NCI-H524 (cell line): ENCODE data around the gene DNAI7.

Experiments
- DNase-seq, 2 experiments: peaks; one replicate each; lab custom pipeline; 2025; lab: John Stamatoyannopoulos, UW

DNAI7 gene

GRCh38 chr12:25184132-25184531, 10.8 kb downstream of the DNAI7 start:
- DNase-seq = no peak

- DNase-seq = no peak
Observed at GRCh38 chr12:25182765-25183164, 12.2 kb downstream of the DNAI7 start.

GRCh38 chr12:25162866-25163265, 32.1 kb downstream of the DNAI7 start:
- no peak for DNase-seq

- no peak for DNase-seq
Observed at GRCh38 chr12:25156061-25156460, 38.9 kb downstream of the DNAI7 start.

- peak in 1 of 2 experiments; percentile 10 for DNase-seq
Observed at GRCh38 chr12:25155022-25155576, 39.9 kb downstream of the DNAI7 start.

GRCh38 chr12:25152055-25152454, 42.9 kb downstream of the DNAI7 start:
- DNase-seq = no peak

GRCh38 chr12:25151476-25151875, 43.5 kb downstream of the DNAI7 start:
- DNase-seq = no peak

- DNase-seq = no peak
Observed at GRCh38 chr12:25146686-25147085, 48.3 kb downstream of the DNAI7 start.

GRCh38 chr12:25135531-25136154, 59.3 kb downstream of the DNAI7 start:
- no peak for DNase-seq

- DNase-seq = no peak
Observed at GRCh38 chr12:25131270-25131669, 63.7 kb downstream of the DNAI7 start.

GRCh38 chr12:25130741-25131188, 64.2 kb downstream of the DNAI7 start:
- DNase-seq = peak in 1 of 2 experiments; percentile 48

GRCh38 chr12:25126746-25127145, 68.2 kb downstream of the DNAI7 start:
- DNase-seq = no peak

GRCh38 chr12:25126101-25126500, 68.9 kb downstream of the DNAI7 start:
- DNase-seq = no peak

GRCh38 chr12:25124493-25124892, 70.5 kb downstream of the DNAI7 start:
- DNase-seq = no peak

GRCh38 chr12:25123126-25123525, 71.8 kb downstream of the DNAI7 start:
- DNase-seq = no peak

- no peak for DNase-seq
Observed at GRCh38 chr12:25121916-25122315, 73.0 kb downstream of the DNAI7 start.

- no peak for DNase-seq
Observed at GRCh38 chr12:25121110-25121509, 73.8 kb downstream of the DNAI7 start.

GRCh38 chr12:25119020-25119419, 75.9 kb downstream of the DNAI7 start:
- DNase-seq = peak in 1 of 2 experiments; percentile 1

GRCh38 chr12:25115677-25116076, 79.3 kb downstream of the DNAI7 start:
- DNase-seq = no peak

GRCh38 chr12:25113651-25114050, 81.3 kb downstream of the DNAI7 start:
- DNase-seq = no peak

GRCh38 chr12:25110260-25110659, 84.7 kb downstream of the DNAI7 start:
- no peak for DNase-seq

- DNase-seq = no peak
Observed at GRCh38 chr12:25107920-25108319, 87.0 kb downstream of the DNAI7 start.

GRCh38 chr12:25106818-25107217, 88.1 kb downstream of the DNAI7 start:
- DNase-seq = no peak

GRCh38 chr12:25102402-25102801, 92.6 kb downstream of the DNAI7 start:
- no peak for DNase-seq
